SK-N-SH (cell line): ENCODE results near the gene TRPM8. TPM values are rescaled to one million over a fixed set of nuclear protein-coding genes. Genes with fewer than 3 reads are reported as not detected.

Experiments used
- CTCF ChIA-PET: fragments of 300-600, 350-600 bp; formaldehyde crosslinking; extraction: SDS; loops from one replicate; lab custom pipeline; 2021; lab: Yijun Ruan, JAX
- POLR2A ChIA-PET: fragments of 350-600 bp; sonication (Branson Sonifier 250); formaldehyde crosslinking; extraction: SDS; loops from one replicate; lab custom pipeline; 2020; ENCODE audit warnings: antibody characterized with exemption, inconsistent platforms; lab: Yijun Ruan, JAX
- DNase-seq: peaks from one replicate; pipeline ENCODE4 v3.0.0; 2012
- H2AFZ ChIP-seq: fragments of 200-600 bp; sonication (generic); 2 replicates; pipeline ENCODE4 v1.8.1; 2016; ENCODE audit warnings: antibody characterized with exemption, mild to moderate bottlenecking, low read depth
- H3F3A ChIP-seq: fragments of 200-600 bp; sonication (generic); replicated peaks from 2 replicates; pipeline ENCODE3; 2016; ENCODE audit warnings: antibody characterized with exemption, mild to moderate bottlenecking; ENCODE audit not compliant: insufficient read depth
- H3K27ac ChIP-seq, 2 experiments: fragments of 200-500 bp in 1 of 2; fragments of 200-600 bp in 1 of 2; sonication (Bioruptor generic) in 1 of 2; sonication (generic), shearing (Covaris generic) in 1 of 2; 2 replicates each; pipeline versions ENCODE4 v1.5.1 to v1.6.1; 2014 to 2016; ENCODE audit warnings: low read depth in 2 of 2, inconsistent platforms in 1 of 2, low read length in 1 of 2, mild to moderate bottlenecking in 1 of 2, mixed read lengths in 1 of 2
- H3K27me3 ChIP-seq: fragments of 200-600 bp; sonication (generic), shearing (Covaris generic); 2 replicates; pipeline ENCODE4 v1.6.1; 2016; ENCODE audit warnings: mixed run types; ENCODE audit not compliant: insufficient read depth
- H3K36me3 ChIP-seq, 2 experiments: fragments of 200-500 bp in 1 of 2; fragments of 200-600 bp in 1 of 2; sonication (Bioruptor generic) in 1 of 2; sonication (generic) in 1 of 2; replicated peaks in 1 of 2; 2 replicates each; pipeline versions ENCODE3 to v1.5.1; 2014 to 2016; ENCODE audit warnings: low read length in 1 of 2, mild to moderate bottlenecking in 1 of 2; ENCODE audit not compliant: insufficient read depth in 2 of 2, control insufficient read depth in 1 of 2
- H3K4me1 ChIP-seq, 2 experiments: fragments of 200-500 bp in 1 of 2; fragments of 200-600 bp in 1 of 2; sonication (Bioruptor generic) in 1 of 2; sonication (generic), shearing (Covaris generic) in 1 of 2; 2 replicates each; pipeline versions ENCODE4 v1.5.1 to v1.6.1; 2014 to 2016; ENCODE audit warnings: low read depth in 1 of 2, low read length in 1 of 2, mixed run types in 1 of 2; ENCODE audit not compliant: insufficient read depth in 2 of 2, control insufficient read depth in 1 of 2
- H3K4me2 ChIP-seq: fragments of 200-600 bp; sonication (generic), shearing (Covaris generic); 2 replicates; pipeline ENCODE4 v1.6.1; 2017; ENCODE audit warnings: mixed run types
- H3K4me3 ChIP-seq, 2 experiments: fragments of 200-500 bp in 1 of 2; fragments of 200-600 bp in 1 of 2; sonication (Bioruptor generic) in 1 of 2; sonication (generic), shearing (Covaris generic) in 1 of 2; 2 replicates each; pipeline versions ENCODE4 v1.5.1 to v1.8.1; 2014 to 2016; ENCODE audit warnings: low read depth in 2 of 2, inconsistent platforms in 1 of 2, low read length in 1 of 2, mild to moderate bottlenecking in 1 of 2, mixed read lengths in 1 of 2, moderate library complexity in 1 of 2
- H3K79me2 ChIP-seq: fragments of 200-600 bp; sonication (generic); 2 replicates; pipeline ENCODE4 v1.8.1; 2017; ENCODE audit warnings: mild to moderate bottlenecking; ENCODE audit not compliant: insufficient read depth
- H3K9ac ChIP-seq: fragments of 200-600 bp; sonication (generic); 2 replicates; pipeline ENCODE4 v1.6.1; 2017; ENCODE audit warnings: mixed run types
- H3K9me2 ChIP-seq: fragments of 200-600 bp; sonication (generic); 2 replicates; pipeline ENCODE4 v1.6.1; 2017; ENCODE audit warnings: mixed run types
- H3K9me3 ChIP-seq: fragments of 200-600 bp; sonication (generic); 2 replicates; pipeline ENCODE4 v1.6.1; 2017; ENCODE audit warnings: mixed run types, mild to moderate bottlenecking, moderate library complexity
- H4K20me1 ChIP-seq: fragments of 200-600 bp; sonication (generic); 2 replicates; pipeline ENCODE4 v1.6.1; 2017; ENCODE audit warnings: mild to moderate bottlenecking, mixed run types; ENCODE audit not compliant: insufficient read depth
- EP300 ChIP-seq, 2 experiments: IDR thresholded peaks; 2 replicates each; pipeline versions ENCODE4 v1.4.0 to v1.6.1; 2012; ENCODE audit warnings: borderline replicate concordance in 1 of 2, low read depth in 1 of 2, low read length in 1 of 2
- GATA2 ChIP-seq: sonication (generic); formaldehyde crosslinking; IDR thresholded peaks from 2 replicates; pipeline ENCODE4 v1.5.0; 2020; ENCODE audit warnings: mild to moderate bottlenecking, missing genetic modification reagents
- MEF2A ChIP-seq: IDR thresholded peaks from 2 replicates; pipeline ENCODE4 v1.4.0; 2012; ENCODE audit warnings: low read depth, borderline replicate concordance
- MXI1 ChIP-seq: IDR thresholded peaks from 2 replicates; pipeline ENCODE4 v1.6.1; 2012; ENCODE audit warnings: mild to moderate bottlenecking, low read depth, low read length, improper control_type of control experiment
- NFIC ChIP-seq: IDR thresholded peaks from 2 replicates; pipeline ENCODE4 v1.4.0; 2012; ENCODE audit warnings: borderline replicate concordance
- NRF1 ChIP-seq: IDR thresholded peaks from 2 replicates; pipeline ENCODE4 v1.6.1; 2012; ENCODE audit warnings: low read depth, mild to moderate bottlenecking, low read length
- REST ChIP-seq: IDR thresholded peaks from 2 replicates; pipeline ENCODE4 v1.6.1; 2012; ENCODE audit warnings: mild to moderate bottlenecking, low read depth, low read length, moderate library complexity
- RFX5 ChIP-seq: IDR thresholded peaks from 2 replicates; pipeline ENCODE4 v1.6.1; 2012; ENCODE audit warnings: mild to moderate bottlenecking, improper control_type of control experiment, low read length
- SIN3A ChIP-seq: IDR thresholded peaks from 2 replicates; pipeline ENCODE4 v1.6.1; 2012; ENCODE audit warnings: low read depth, mild to moderate bottlenecking, low read length, moderate library complexity, borderline replicate concordance
- TAF1 ChIP-seq: IDR thresholded peaks from 2 replicates; pipeline ENCODE4 v1.6.1; 2012; ENCODE audit warnings: low read depth, mild to moderate bottlenecking, low read length, moderate library complexity, borderline replicate concordance
- TCF12 ChIP-seq: IDR thresholded peaks from 2 replicates; pipeline ENCODE4 v1.4.0; 2012
- TEAD4 ChIP-seq: IDR thresholded peaks from 2 replicates; pipeline ENCODE4 v1.4.0; 2012; ENCODE audit warnings: mild to moderate bottlenecking, borderline replicate concordance; ENCODE audit not compliant: insufficient read depth
- ZBTB33 ChIP-seq: IDR thresholded peaks from 2 replicates; pipeline ENCODE4 v1.4.0; 2012; ENCODE audit warnings: low read depth, borderline replicate concordance
- WGBS: methylation state at CpG from one replicate; pipeline ENCODE4 v1.1.6; 2017; ENCODE audit warnings: low lambda C conversion rate; 5-methylcytosine and 5-hydroxymethylcytosine counted together
- polyA plus RNA-seq, 3 experiments: library from polyadenylated mRNA; depleted of rRNA; stranded (reverse); fragments of >200 nt; gene quantifications; 2 replicates each; pipeline ENCODE4 v1.2.3, GENCODE V29; 2012

The TRPM8 gene
- polyA plus RNA-seq, 1 of the 3 experiments (the other 2 are of a cell fraction) = 0.85 TPM

GRCh38 chr2:234032279-234032856, 115.2 kb downstream of the TRPM8 start:
- CTCF ChIA-PET = no interaction called here

GRCh38 chr2:234033174-234033573, 116.0 kb downstream of the TRPM8 start:
- Histone ChIP-seq H3K79me2 (no peaks in the 10 kb centered on the region), H3K36me3 (no peaks in the 10 kb centered on the region), H3F3A (peaks cover 4% of the 10 kb centered on the region), H3K27me3 (no peaks in the 10 kb centered on the region), H3K27ac (no peak overlapping the region), H3K9me2 (no peaks in the 10 kb centered on the region), H4K20me1 (no peaks in the 10 kb centered on the region), H3K9me3 (0 out of 2 replicates have a peak, but pooled peaks cover 4% of the 10 kb centered on the region), H2AFZ (no peak overlapping the region), H3K4me2 (no peak overlapping the region), H3K4me1 (peaks cover 0 to 3% of the 10 kb centered on the region in 2 experiments; a peak in 1 of 4 replicates), H3K4me3 (no peak overlapping the region), H3K9ac (no peak overlapping the region)
- DNase-seq = no peak
- no peak for TF ChIP-seq NFIC
- 37% methylated on average over 3 of the region's 3 CpGs for WGBS
- ChIA-PET POLR2A (interaction anchor here (0.5 kb wide), 1 partner anchor 30 kb away, joined by 3 read pairs; no protein-coding TSS in a partner anchor), CTCF (interaction anchor here (0.6 kb wide), 1 partner anchor 66 kb away, joined by 4 read pairs; no protein-coding TSS in a partner anchor)

More at GRCh38 chr2:234032279-234032856, 115.2 kb downstream of the TRPM8 start:
- H4K20me1 ChIP-seq = no peaks in the 10 kb centered on the region
- H3K9me3 ChIP-seq = 0 out of 2 replicates have a peak, but pooled peaks cover 4% of the 10 kb centered on the region
- 94% methylated on average over 1 of the region's 1 CpG for WGBS
- no peak for DNase-seq
- POLR2A ChIA-PET = no interaction called here
- H3K4me2 ChIP-seq = no peak overlapping the region
- H2AFZ ChIP-seq = no peak overlapping the region
- H3K27me3 ChIP-seq = no peaks in the 10 kb centered on the region
- peaks cover 4% of the 10 kb centered on the region for H3F3A ChIP-seq
- peak overlapping the region in 1 of 2 experiments; percentile 11; a peak in 1 of 4 replicates for H3K27ac ChIP-seq
- TF ChIP-seq EP300 (IDR thresholded peaks at IDR 0.05; ENCODE audit: borderline replicate concordance in 1 of 2, low read depth in 1 of 2, low read length in 1 of 2) (no peak), REST (no peak), MXI1 (no peak), MEF2A (no peak)
- no peak overlapping the region for H3K9ac ChIP-seq
- H3K4me1 ChIP-seq = peaks cover 0 to 3% of the 10 kb centered on the region in 2 experiments; a peak in 1 of 4 replicates
- no peaks in the 10 kb centered on the region for H3K79me2 ChIP-seq
- no peaks in the 10 kb centered on the region for H3K36me3 ChIP-seq
- H3K4me3 ChIP-seq = no peak overlapping the region
- no peaks in the 10 kb centered on the region for H3K9me2 ChIP-seq

- Histone ChIP-seq H3K4me2 (no peak overlapping the region), H3K4me1 (peaks cover 0 to 3% of the 10 kb centered on the region in 2 experiments; a peak in 1 of 4 replicates), H3K27ac (no peak overlapping the region), H3K36me3 (no peaks in the 10 kb centered on the region), H3K4me3 (no peak overlapping the region), H3K79me2 (no peaks in the 10 kb centered on the region), H4K20me1 (no peaks in the 10 kb centered on the region), H3F3A (peaks cover 4% of the 10 kb centered on the region), H3K9ac (no peak overlapping the region), H2AFZ (no peak overlapping the region), H3K9me3 (0 out of 2 replicates have a peak, but pooled peaks cover 4% of the 10 kb centered on the region), H3K9me2 (no peaks in the 10 kb centered on the region), H3K27me3 (no peaks in the 10 kb centered on the region)
- no peak for DNase-seq
- CTCF ChIA-PET = interaction anchor here (0.6 kb wide), 1 partner anchor 65 kb away, joined by 4 read pairs; no protein-coding TSS in a partner anchor
- WGBS = 90% methylated on average over 2 of the region's 2 CpGs
- POLR2A ChIA-PET = no interaction called here
- TF ChIP-seq ZBTB33 (no peak), GATA2 (CRISPR knock-in tag) (no peak), TEAD4 (no peak), RFX5 (no peak), MXI1 (no peak), EP300 (IDR thresholded peaks at IDR 0.05; ENCODE audit: borderline replicate concordance in 1 of 2, low read depth in 1 of 2, low read length in 1 of 2) (no peak), SIN3A (no peak), TCF12 (no peak), NRF1 (no peak), TAF1 (no peak)
Observed at GRCh38 chr2:234033885-234034284, 116.7 kb downstream of the TRPM8 start.
